ENCODE measurements around the gene UTS2R.
A peak's percentile ranks its signal among the peaks of the same experiment; 100 is the strongest.

UTS2R gene

GRCh38 chr17:82367724-82368524 lies 3.6 kb upstream of the UTS2R start:
- Histone ChIP-seq H3F3A (ENCODE audit: low read depth) (peaks cover 16% of the 10 kb centered on the region), H3K79me2 (ENCODE audit: insufficient read depth, low read length) (peaks cover 11% of the 10 kb centered on the region), H3K9me3 (ENCODE audit: insufficient read depth, low read depth, low read length) (no peaks in the 10 kb centered on the region), H4K20me1 (ENCODE audit: insufficient read depth, low read length, poor library complexity, severe bottlenecking) (no peaks in the 10 kb centered on the region), H3K9ac (ENCODE audit: low read depth, low read length, poor library complexity, severe bottlenecking) (peak overlapping the region; percentile 97), H3K4me1 (ENCODE audit: insufficient read depth, low read length, poor library complexity, severe bottlenecking) (peaks cover 45% of the 10 kb centered on the region), H3K4me2 (ENCODE audit: low read depth, low read length, poor library complexity, severe bottlenecking) (peak overlapping the region; percentile 84), H3K9me2 (replicated peaks; ENCODE audit: low read depth, low read length) (no peaks in the 10 kb centered on the region), H3K36me3 (ENCODE audit: insufficient read depth, low read length) (no peaks in the 10 kb centered on the region), H3K27me3 (ENCODE audit: insufficient read depth, low read length, poor library complexity, severe bottlenecking) (no peaks in the 10 kb centered on the region), H3K4me3 (ENCODE audit: low read length, poor library complexity, severe bottlenecking) (peak overlapping the region; percentile 83), H2AFZ (ENCODE audit: low read length) (no peak overlapping the region)
- TF ChIP-seq EZH2phosphoT487 (IDR thresholded peaks at IDR 0.05; ENCODE audit: borderline replicate concordance) (no peak), CTCF (conservative IDR thresholded peaks at IDR 0.05; ENCODE audit: low read length) (no peak)

GRCh38 chr17:82369211-82369610 lies 2.4 kb upstream of the UTS2R start:
- Histone ChIP-seq H3K79me2 (ENCODE audit: insufficient read depth, low read length) (peaks cover 11% of the 10 kb centered on the region), H3K36me3 (ENCODE audit: insufficient read depth, low read length) (no peaks in the 10 kb centered on the region), H3K9me3 (ENCODE audit: insufficient read depth, low read depth, low read length) (no peaks in the 10 kb centered on the region), H3K9ac (ENCODE audit: low read depth, low read length, poor library complexity, severe bottlenecking) (peak overlapping the region; percentile 49), H3K4me3 (ENCODE audit: low read length, poor library complexity, severe bottlenecking) (no peak overlapping the region), H2AFZ (ENCODE audit: low read length) (no peak overlapping the region), H4K20me1 (ENCODE audit: insufficient read depth, low read length, poor library complexity, severe bottlenecking) (no peaks in the 10 kb centered on the region), H3K9me2 (replicated peaks; ENCODE audit: low read depth, low read length) (no peaks in the 10 kb centered on the region), H3K4me1 (ENCODE audit: insufficient read depth, low read length, poor library complexity, severe bottlenecking) (peaks cover 37% of the 10 kb centered on the region), H3K4me2 (ENCODE audit: low read depth, low read length, poor library complexity, severe bottlenecking) (peak overlapping the region; percentile 7), H3F3A (ENCODE audit: low read depth) (peaks cover 16% of the 10 kb centered on the region), H3K27me3 (ENCODE audit: insufficient read depth, low read length, poor library complexity, severe bottlenecking) (no peaks in the 10 kb centered on the region)
- TF ChIP-seq EZH2phosphoT487 (IDR thresholded peaks at IDR 0.05; ENCODE audit: borderline replicate concordance) (no peak), CTCF (conservative IDR thresholded peaks at IDR 0.05; ENCODE audit: low read length) (no peak)

- TF ChIP-seq CTCF (conservative IDR thresholded peaks at IDR 0.05; ENCODE audit: low read length) (no peak), EZH2phosphoT487 (IDR thresholded peaks at IDR 0.05; ENCODE audit: borderline replicate concordance) (no peak)
- Histone ChIP-seq H3K27me3 (ENCODE audit: insufficient read depth, low read length, poor library complexity, severe bottlenecking) (no peaks in the 10 kb centered on the region), H4K20me1 (ENCODE audit: insufficient read depth, low read length, poor library complexity, severe bottlenecking) (no peaks in the 10 kb centered on the region), H2AFZ (ENCODE audit: low read length) (no peak overlapping the region), H3K4me1 (ENCODE audit: insufficient read depth, low read length, poor library complexity, severe bottlenecking) (peaks cover 30% of the 10 kb centered on the region), H3K9me2 (replicated peaks; ENCODE audit: low read depth, low read length) (no peaks in the 10 kb centered on the region), H3F3A (ENCODE audit: low read depth) (peaks cover 16% of the 10 kb centered on the region), H3K9me3 (ENCODE audit: insufficient read depth, low read depth, low read length) (no peaks in the 10 kb centered on the region), H3K36me3 (ENCODE audit: insufficient read depth, low read length) (no peaks in the 10 kb centered on the region), H3K9ac (ENCODE audit: low read depth, low read length, poor library complexity, severe bottlenecking) (no peak overlapping the region), H3K79me2 (ENCODE audit: insufficient read depth, low read length) (peaks cover 11% of the 10 kb centered on the region), H3K4me2 (ENCODE audit: low read depth, low read length, poor library complexity, severe bottlenecking) (no peak overlapping the region), H3K4me3 (ENCODE audit: low read length, poor library complexity, severe bottlenecking) (no peak overlapping the region)
These were observed 863 bp upstream of the UTS2R start for GRCh38 chr17:82370471-82371332.

Measured in Loucy (cell line).